Measurements from ENCODE around the gene HOXC4.
"Not testable (repeated sequence)": the region's sequence is repeated elsewhere in the genome, so short reads cannot be mapped to it uniquely, and the experiment has no call there.

Gene HOXC4

DNA sequence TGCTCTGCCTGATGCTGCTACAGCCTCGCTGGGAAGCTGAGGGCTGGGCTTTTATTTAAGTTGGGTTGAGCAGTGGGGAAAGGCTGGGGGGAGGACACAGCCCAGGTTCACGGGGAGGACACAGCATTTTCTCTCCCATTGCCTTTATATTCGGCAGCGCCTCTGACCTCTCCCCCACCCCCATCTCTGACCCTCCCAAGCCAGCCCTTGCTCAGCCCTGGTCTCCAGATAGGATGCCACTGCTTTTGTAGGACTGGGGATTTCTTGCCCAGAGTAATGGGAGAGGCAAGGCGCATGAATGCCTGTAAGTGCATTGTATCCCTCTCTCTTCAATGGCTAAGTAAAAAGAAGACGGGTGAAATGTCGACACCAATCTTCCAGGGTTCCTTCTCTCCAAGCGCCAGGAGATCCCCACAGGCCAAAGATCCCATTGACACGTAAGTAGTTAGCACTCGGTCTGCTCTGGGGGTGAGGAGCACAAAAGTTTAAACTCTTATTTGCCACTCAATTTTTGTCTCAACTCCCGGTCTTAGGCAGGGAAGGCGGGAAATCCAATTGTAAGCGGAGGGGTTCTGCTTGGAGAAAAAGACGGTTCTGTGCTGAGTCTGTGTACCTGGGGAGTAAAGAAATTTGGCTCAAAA, 4.6 kb downstream of the HOXC4 start:
- DNase-seq: no peak

DNA sequence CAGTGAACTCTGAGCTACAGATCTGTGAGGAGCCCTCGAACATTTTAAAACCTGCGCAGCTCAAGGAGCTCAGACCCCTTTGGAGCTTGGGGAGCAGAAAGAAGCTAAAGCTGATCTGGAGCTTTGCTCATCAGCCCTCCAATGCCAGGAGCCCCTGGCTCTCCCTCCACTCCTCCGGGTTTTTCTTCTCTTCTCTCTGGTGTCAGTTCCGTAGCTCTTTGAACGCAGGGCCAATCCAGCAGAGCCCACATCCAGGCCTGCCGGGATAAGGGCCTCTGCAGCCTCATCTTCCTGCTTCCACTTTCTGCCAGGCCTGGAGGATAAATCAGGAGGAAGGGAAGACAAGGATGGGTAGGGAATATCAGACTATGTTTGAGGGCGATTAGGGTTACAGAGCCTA, 6.0 kb downstream of the HOXC4 start:
- DNase-seq: no peak

DNA sequence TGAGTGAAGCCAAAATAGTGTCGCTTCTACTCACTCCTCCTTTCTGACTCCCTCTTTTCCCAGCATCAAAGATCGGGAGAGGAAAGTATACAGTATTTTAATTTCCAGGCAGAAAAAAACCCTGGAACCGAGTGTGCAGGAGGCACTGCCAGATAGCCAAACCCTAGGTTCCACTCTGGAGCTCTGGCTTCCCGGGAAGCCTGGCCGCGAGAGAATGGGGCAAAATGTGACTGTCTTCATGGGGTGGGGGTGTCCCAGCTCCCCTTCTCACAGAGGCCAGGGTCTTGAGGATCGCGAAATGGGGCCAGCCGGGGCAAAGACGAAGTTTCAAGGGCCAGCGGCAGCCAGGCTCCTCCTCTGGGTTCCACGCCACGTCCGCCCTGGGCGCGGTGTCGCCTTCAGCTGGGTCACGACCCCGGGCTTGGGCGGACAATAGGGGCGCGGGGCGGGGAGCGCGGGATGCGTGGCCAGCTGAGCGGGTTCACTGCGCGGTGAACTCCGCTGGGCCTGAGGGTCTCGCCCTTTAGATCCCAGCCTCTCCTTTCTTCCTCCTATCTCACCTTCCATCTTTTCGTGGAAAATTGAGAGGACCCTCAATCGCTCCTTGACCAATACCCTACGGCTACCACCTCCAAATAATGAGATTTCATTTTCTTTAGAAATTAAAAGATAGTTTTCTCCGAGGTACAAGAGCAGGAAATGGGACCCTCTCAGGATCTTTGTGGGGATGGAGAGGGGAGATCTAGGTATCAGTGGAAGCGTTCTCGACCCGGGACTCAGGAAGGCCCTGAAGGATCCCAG, 6.7 kb downstream of the HOXC4 start:
- no peak for DNase-seq

DNA sequence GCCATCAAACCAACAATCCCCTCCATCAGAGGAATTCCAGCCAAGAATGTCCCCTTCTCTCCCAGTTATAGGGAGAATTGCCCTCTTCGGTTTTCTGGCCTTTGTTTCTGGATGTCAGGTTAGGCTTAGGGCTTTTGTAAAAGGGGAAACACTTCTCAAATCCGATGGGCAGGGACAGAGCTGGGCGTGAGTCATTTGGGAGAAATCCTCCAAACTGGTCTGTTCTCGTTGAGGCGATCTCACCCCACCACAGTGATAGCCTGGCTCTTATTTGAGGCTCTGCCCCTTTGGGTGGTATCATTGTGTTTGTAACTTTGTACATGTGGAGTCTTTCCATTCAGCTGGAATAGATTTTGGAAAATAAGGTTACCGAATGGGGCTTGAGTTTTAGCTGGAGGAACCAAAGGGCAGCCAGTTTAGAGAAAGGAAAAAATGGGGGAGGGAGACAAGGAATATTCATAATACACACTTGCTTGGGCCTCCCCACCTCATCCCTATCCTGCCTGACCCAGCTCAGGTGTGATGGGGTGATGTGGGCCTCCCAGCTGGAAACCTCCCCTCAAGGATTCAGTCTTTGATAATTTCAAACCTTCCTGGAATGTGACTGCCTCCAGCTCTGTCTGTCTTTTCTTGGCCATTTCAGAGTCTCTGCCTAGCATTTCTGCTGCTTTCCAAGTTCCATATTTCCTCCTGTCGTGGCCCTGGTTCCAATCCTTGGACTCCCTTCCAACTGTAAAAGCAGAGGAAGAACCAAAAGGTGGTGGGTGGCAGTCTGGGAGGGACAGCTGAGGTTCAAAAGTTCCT, 7.5 kb downstream of the HOXC4 start:
- no peak for DNase-seq

DNA sequence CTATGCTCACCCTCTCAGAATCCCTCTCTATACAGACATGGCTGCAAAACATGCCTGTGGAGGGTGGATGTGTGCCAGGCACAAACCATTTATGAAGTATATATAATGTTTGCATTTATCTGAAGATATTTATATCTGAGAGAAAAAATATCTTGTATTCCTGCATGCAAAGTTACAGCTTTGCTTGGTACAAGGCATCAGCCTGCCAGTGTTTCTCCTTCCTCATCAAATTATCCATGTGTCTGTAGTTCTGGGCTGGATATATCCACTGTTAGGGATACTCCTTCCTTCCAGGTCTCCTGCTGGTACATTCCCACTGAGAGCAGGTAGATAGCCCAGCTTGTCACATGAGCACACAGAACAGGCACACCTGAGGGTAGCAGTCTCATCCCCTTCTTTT, 12.0 kb downstream of the HOXC4 start:
- DNase-seq: no peak

DNA sequence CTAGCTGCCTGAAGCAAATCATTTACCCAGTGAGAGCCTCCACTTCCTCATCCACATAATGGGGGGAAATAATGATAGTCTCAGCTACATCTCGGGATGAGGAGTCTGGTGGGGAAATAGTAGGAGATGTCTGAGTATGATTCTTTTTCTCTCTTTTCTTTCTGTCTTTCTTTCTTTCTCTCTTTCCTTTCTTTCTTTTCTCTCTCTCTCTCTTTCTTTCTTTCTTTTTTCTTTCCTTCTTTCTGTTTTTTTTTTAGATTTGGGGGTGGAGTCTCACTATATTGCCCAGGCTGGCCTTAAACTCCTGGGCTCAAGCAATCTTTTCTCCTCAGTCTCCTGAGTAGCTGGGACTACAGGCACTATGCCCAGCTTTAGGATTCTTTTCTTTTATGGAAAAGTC, 12.8 kb downstream of the HOXC4 start:
- no peak for DNase-seq

DNA sequence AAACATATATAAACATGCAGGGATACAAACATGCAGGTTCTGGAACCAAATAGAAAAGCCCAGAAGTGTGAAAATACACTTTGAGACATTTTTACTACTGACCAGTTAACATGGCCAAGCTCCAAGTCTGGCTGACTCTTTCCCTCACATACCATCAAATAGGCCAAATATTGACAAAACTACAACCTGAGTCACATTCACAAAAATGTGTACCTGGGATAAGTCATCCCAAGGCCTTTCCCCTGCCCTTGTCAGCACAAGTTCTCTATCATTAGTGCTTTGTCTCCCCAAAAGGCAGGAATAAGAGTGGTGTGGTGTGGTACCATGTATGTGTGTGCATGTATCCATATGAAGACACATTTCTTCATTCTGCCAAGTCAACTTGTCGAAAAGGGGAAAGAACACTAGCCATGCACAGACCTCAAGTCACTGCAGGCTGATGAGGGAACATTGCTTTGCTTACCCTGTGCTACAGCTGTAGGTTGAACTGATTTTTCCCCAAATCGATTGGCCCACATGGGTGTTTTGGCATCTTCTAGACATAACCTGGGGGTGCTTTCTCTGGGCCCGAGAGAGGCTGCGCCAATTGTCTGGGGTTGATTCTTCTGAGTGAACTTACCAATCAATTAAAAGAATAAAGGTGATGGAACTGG, 14.9 kb downstream of the HOXC4 start:
- no peak for DNase-seq

DNA sequence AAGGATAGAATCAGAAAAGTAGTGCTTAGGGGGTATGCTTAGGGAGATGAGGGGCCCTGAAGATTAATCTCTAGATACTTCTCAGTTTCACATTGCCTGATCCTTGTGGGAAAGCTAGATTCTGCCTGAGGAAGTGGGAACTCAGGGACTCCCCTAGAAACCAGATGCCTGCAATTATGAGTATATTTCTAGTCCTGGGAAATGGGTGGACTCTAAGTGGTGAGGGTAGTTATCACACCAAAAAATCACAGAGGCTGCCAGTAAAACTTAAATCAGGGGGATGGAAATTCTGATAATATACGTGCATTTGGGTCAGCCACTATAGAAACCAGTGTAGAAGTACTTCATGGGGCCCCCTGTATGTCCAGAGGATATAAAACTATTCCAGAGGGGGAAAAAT, 18.3 kb downstream of the HOXC4 start:
- no peak for DNase-seq

DNA sequence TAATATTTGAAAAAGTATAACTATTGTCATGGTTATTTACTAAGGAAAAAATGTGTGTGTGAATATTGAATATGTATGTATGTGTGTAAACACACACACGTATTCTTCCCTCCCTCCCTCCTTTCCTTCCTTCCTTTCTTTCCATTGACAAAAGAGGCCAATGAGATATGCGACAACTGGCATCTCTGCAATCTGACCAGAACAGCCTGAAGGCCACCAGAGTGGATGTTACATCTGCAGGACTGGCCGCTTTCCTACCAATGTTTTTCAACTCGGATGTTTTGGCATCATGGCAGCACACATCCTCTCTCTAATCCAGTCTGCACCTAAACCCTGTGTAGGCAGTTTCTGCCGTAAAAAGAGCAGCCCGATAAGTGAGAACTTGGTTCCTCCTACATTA, 20.7 kb downstream of the HOXC4 start:
- DNase-seq: no peak

DNA sequence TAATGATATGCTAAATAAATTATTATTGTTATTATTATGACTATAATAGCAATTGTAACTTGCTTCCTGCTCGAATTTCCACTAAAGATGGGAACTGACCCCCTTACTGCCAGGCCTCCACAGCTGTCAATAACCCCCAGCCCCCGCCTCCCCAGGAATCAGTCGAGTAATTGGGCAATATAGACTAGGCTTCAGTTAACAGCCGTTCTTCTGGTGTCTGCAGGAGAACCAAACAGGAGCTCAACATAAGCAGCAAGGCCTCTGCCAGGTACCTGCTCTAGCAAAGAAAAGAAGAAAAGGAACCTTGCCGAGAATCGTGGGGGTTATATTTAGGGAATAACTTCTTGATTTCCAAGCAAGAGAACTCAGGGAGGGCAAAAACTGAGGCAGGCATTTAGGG, 21.8 kb downstream of the HOXC4 start:
- no peak for DNase-seq

DNA sequence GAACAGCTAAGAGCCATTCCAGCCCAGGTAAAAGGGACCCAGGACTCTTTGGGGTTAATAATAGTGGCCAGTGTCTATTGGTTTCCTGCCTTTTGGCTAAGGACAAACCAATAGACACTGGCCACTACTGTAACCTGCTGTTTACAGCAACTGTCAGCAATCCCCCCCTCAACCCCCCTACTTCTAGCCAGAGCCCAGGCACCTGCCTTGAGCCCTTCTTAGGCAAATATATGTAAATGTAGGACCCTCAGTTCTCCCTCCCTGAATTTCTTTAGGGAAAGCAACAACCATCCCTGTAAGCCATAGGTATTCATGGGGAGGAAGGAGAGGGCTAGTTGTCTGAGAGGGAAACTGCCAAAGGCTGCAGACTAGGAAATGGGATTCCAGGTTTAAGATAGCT, 22.3 kb downstream of the HOXC4 start:
- no peak for DNase-seq

DNA sequence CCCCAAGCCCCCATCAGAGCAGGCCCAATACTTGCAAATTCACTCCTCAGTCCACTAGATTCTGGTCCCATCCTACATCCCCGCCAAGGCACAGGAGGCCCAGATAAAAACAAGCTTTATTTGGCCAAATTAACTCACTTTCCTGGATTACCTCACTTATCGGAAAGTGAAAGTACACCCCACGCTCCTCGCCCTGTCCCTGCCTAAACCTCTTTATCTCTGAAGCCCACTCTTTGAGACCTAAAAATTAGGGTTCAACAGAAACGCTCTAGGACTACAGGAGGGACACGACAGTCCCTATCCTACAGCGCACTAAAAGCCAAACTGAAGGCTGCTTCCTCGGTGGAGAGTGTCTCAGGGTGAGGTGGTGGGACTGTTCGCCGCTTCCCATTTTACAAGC, 24.2 kb downstream of the HOXC4 start:
- DNase-seq: not testable (repeated sequence)

DNA sequence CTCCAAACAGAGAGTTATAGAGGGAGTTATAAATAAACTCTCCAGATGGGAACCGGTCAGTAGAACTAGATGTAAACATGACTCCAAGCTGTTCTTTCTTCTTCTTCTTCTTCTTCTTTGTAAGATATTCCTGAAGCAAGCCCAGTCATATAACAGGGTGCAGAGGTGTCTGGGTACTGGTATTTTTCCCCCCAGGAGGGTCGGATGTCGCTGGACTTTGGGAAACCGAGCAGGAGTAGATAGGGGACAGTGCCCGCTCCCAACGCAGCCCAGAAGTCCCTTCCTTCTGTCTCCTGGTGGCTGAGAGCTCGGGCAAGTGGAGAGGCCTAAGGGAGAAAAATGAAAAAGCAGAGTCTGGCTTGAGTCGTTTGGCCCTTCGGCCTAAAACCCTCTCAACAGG, 25.5 kb downstream of the HOXC4 start:
- DNase-seq: not testable (repeated sequence)

DNA sequence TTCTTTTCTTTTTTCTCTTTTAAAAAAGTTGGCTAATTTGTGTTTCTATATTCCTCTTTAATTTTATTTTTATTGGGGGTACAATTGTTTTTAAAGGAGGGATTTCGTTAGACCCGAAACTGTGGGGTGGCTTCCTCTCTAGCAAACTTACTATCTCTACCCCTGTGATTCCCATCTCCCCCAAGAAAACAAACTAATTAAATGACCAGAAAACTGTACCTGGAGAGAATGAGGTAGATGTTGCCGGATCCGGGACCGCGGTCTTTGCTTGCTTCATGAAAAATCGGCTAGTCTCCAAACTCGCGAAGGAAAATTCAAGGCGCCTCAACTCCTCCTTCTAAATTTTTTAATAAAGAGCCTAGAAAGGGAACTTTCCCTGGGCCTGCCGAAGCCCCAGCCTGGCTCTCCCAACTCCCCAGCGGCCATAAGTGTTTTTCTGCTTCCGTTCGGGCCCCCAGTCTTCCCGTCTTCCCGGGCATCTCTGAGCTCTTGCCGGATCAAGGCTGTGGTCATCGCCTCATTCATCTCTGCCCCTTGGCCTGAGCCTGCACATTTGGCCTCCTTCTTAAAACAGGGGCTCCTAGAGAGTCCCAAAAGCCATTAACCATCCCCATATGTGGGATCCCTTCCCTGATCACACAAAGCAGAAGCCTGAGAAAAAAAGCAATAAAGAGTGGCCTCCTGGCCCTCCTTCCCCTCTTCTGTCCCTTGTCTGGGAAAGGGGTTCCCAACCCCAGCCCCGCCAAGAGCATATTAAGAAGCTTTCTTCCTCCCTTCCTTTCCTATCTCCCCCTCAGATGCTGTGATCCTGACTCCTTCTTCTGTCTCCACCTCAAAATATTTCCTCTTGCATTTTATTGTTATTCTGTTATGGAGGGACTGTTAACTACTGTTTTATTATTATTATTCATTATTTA, 26.6 kb downstream of the HOXC4 start:
- not testable (repeated sequence) for DNase-seq

DNA sequence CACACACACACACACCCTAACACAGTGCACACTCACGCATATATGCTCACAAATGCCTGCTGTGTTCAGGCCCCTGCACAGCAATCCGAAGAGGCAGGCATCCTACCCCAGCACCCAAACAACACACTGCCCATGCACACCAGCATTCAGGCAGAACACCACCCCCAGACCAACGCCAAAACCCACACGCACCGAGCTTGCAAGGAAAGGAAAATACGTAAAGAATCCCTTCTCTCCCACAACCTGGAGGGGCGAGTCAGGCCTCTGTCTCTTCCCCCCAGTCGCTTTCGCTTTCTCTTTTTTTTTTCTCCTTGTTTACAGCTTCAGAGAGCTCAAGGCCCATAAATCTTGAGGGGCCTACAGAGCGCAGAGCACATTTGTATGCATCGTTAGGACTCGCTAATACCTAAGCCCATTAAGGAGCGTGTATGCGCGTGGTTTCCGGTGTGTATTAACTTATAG, 27.4 kb downstream of the HOXC4 start:
- DNase-seq: not testable (repeated sequence)

DNA sequence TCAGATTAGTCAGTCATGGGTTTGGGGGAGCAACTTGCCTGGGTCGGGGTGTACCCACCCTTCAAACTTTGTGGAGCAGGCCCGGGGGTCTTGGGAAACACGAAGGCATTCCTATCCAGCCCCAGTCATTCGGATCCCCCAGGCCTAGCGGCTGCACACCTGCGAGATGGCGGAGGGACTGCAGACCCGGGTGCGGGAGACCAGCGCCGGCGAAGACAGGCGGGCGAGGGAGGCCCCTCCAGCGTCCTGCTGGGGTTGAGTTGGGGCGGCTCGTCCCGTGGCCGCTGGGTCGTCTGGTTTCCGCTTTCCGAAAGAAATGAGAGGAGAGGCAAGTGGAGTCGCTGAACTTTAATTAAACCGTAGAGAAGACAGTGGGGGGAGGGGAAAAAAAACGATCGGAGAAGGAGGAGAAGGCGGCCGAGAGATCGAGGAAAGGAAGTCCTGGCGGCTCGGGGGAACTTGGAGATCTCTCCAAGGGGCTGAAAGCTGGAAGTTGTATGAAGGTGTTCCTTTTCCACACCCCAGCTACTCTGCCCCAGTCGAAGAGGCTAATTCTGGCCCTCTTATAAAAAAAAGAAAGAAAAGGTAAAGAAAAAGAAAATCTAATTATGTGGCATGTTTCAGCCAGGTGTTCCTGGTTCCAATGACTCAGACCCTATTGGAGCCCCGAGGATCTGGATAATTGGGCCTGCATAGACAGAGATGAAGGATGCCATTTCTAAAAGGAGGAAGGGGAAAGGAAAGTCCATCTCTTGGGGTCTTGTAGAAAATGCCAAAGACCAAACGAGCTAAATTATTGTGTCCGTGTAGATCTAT, 28.2 kb downstream of the HOXC4 start:
- DNase-seq: not testable (repeated sequence)

DNA sequence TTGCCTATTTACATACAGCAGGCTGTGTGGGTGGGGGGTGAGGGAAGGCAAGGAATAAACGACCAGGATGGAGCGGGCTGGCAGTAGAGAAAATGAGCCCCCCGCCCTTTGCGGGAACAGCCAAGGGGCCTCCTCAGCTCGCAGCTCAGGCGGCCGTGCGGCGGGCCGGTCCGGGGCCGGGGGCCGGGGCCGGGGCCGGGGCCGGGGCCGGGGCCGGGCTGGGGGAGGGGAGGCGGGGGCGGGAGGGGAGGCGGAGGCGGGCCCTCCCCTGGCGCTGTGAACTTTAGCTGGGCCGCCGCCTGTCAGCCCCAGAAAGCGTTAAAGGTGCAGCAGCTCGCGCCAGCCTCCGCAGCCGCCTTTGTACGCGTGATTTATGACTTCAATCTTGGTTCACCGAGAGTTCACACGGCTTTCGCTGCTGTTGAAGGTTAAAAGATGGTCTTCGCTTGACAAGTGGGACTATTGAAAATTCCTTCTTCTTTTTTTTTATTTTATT, 28.8 kb downstream of the HOXC4 start:
- DNase-seq: no peak

DNA sequence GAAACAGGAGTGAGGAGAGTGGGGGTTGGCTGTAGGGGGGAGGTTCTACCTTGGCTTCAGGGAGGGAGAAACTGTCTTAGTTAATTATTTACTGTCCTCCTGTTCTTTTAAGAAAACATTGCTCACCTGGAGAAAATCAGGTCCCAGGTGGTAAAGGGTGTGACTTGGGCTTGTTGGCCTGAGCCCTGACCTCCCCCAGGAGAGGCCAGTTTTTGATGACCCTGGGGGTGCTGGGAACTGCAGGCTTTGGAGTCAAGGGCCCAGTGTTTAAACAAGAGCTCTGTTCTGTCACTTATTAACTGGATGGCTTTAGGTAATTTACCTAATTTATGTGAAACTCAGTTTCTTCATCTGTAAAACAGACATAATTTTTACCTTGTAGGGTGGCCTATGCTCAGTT, 34.4 kb downstream of the HOXC4 start:
- DNase-seq: not testable (repeated sequence)

DNA sequence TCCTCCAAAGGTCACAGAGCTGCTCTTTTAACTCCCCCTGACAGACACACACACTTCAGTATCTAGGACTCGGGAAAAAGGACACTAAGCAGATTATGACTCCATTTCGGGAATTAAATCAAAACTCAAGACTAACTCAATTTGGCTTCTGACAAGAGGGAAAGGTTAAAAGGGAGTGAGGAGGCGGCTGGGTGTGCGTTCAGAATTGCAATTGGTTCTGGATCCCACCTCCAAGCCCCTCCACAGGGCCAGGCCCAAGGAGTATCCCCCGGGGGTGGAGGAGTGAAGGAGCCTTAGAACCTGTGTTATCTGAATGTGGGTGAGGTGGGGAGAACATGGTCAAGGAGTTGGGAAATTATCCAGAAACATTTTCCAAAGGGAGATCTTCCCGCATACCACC, 35.8 kb downstream of the HOXC4 start:
- not testable (repeated sequence) for DNase-seq

DNA sequence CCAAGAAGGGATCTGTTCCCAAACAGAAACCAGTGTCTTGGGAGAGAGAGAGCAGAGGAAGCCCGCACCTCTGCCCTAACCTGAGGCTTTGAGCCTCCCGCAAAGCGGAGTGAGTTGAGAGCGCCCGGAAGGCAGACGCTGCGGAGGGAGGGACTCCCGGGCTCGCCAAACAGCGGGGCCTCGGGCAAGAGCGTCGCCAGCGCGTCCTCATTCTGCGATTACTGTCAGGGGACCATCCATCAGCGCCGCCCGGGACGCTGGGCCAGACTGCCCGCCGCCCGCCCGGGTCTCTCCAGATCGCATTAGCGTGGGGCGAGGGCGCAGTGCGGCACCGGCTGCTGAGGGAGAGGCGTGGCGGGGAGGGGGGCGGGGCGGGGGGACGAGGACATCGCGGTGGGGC, 36.7 kb downstream of the HOXC4 start:
- not testable (repeated sequence) for DNase-seq

DNA sequence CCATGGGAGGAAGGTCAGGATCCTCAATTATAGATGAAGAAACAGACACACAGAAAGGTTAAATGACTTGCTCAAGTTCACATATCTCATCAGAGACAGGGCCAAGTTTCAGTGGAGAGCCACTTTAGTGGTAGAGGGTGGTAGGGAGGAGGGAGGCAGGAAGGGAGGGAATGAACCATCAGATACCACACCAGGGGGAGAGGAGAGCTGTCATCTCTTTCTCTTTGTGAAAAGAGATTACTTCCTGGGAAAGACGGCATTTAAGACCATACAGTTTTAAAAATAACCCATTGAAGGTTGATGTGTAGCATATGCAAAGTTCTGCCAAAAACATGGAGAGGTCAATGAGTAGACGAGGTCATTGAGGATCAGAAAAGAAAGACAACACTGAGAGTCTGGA, 39.3 kb downstream of the HOXC4 start:
- DNase-seq: not testable (repeated sequence)

Data from hematopoietic multipotent progenitor cell treated with erythropoietin and hydrocortisone succinate and interleukin-3 and kit ligand, for 6 days (in vitro differentiated cells).